Measurements from ENCODE around the gene RAB13. TPM values are rescaled to one million over a fixed set of nuclear protein-coding genes. Genes with fewer than 3 reads are reported as not detected.

Gene RAB13
- total and polyA plus RNA-seq, 2 of the 4 experiments (the other 2 are of a cell fraction) = 42.3 to 249 TPM

DNA sequence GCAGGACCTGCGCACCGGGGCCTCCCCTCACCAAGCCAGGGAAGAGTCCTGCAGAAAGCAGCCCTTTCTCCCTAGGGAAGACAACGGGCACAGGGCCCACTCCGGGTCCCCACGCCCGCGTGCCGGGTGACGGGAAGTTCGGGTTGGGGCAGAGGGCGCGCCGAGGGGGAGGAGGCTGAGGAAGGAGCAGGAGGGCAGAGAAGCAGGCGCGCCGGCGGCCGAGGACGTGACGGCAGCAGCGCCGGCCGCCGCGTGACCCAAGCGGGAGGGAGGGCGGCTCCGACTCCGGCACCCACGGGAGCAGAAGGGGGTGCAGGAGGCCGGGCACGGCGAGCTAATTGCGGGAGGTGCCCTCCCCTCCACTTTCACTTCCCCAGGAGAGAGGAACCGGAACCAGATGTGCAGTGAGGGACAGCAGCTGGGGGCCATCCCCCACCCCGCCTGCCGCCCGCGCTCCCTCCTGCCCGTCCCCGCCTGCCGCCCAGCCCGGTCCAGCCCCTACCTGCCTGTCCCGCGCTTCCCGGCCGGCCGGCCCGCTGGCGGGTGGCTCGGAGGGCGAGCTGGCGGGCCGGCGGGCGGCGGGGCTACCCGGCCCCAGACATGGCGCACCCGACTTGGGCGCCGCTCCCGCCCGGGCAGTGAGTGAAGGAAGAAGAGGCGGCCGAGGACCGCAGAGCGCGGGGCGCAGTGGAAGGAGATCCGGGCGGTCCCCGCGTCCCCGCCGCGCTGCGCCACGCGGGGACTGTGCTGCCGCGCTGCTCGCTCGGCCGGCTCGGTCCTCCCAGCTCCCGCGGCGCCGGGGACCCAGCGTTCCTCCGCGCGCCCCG is 40.1 kb downstream of the RAB13 start:
- peak overlapping the region; percentile 93 for H2BK5ac ChIP-seq (ENCODE audit: low read depth, low read length, poor library complexity, severe bottlenecking)
- ChIA-PET CTCF (interaction anchor here (0.5 to 1.3 kb wide), 5 partner anchors 11 to 64 kb away, joined by 3 to 10 read pairs (median 4); partner anchors contain the start of genes RAB13 and SLC39A1), POLR2A (ENCODE audit: unreplicated experiment) (interaction anchor here (0.6 to 1.2 kb wide), 2 partner anchors 12 to 40 kb away, joined by 3 read pairs; partner anchors contain the start of gene CRTC2)
- dilution Hi-C loops (cut with HindIII; ENCODE audit: low sequenced_read_pairs, unreplicated experiment) = no loop called here
- H3K36me3 ChIP-seq (ENCODE audit: control insufficient read depth, insufficient read depth, low read length) = peaks cover 35% of the 10 kb centered on the region
- H3K4me1 ChIP-seq (ENCODE audit: control insufficient read depth, insufficient read depth, low read length) = peaks cover 9% of the 10 kb centered on the region
- peak overlapping the region; percentile 87 for H3K4ac ChIP-seq (ENCODE audit: low read depth, low read length)
- peak overlapping the region; percentile 96 for H2AK5ac ChIP-seq (ENCODE audit: low read depth, low read length)
- H3K18ac ChIP-seq (ENCODE audit: low read depth, low read length) = peak overlapping the region; percentile 85
- H3K4me3 ChIP-seq (ENCODE audit: insufficient read depth, low read depth, low read length) = peak overlapping the region; percentile 98
- in situ Hi-C loops (cut with MboI; ENCODE audit: low sequenced_read_pairs) = loop anchor here (5.0 kb wide), 1 partner anchor 149 kb away; no protein-coding TSS in a partner anchor
- peak overlapping the region; percentile 97 for H2AFZ ChIP-seq (replicated peaks; ENCODE audit: low read length, poor library complexity)
- H4K5ac ChIP-seq (ENCODE audit: low read depth, low read length) = peak overlapping the region; percentile 86
- intact Hi-C loops (cut with micrococcal nuclease) = loop anchor here (1.0 kb wide), 2 partner anchors 125 to 149 kb away; no protein-coding TSS in a partner anchor
- 0 out of 2 replicates have a peak overlapping the region, but pooled peaks have one; percentile 25 for H2BK20ac ChIP-seq (ENCODE audit: low read depth, low read length)
- H3K79me1 ChIP-seq (ENCODE audit: low read depth in 1 of 2, low read length in 2 of 2) = peaks cover 15 to 55% of the 10 kb centered on the region in 2 experiments
- peak overlapping the region; percentile 90 to 91 for H4K8ac ChIP-seq (ENCODE audit: low read depth in 2 of 2, low read length in 2 of 2)
- peak overlapping the region; percentile 99 for H2AK9ac ChIP-seq (replicated peaks; ENCODE audit: low read depth, low read length, poor library complexity)
- H3K23ac ChIP-seq (ENCODE audit: low read depth, low read length) = peak overlapping the region; percentile 58
- no peaks in the 10 kb centered on the region for H3K27me3 ChIP-seq (ENCODE audit: control insufficient read depth, insufficient read depth, low read length)
- peak overlapping the region; percentile 52; the same call in 1 of the 2 replicates for H2BK120ac ChIP-seq (ENCODE audit: low read depth, low read length)
- ATAC-seq (ENCODE audit: low read depth) (peak; percentile 75), DNase-seq (peak; percentile 56)
- peak overlapping the region; percentile 96 for H3K14ac ChIP-seq (replicated peaks; ENCODE audit: low read depth, low read length)
- H3K27ac ChIP-seq (ENCODE audit: insufficient read depth, low read length) = peak overlapping the region; percentile 97
- H2BK15ac ChIP-seq (ENCODE audit: low read depth, low read length) = no peak overlapping the region; the same call in 2 of the 3 replicates
- BruUV-seq (replicated peaks) = no TSS peak
- peaks cover 11% of the 10 kb centered on the region for H4K20me1 ChIP-seq (ENCODE audit: insufficient read depth, low read length)
- H3K56ac ChIP-seq (ENCODE audit: extremely low read depth, insufficient read depth, low read length) = peak overlapping the region; percentile 81; the same call in 1 of the 2 replicates
- H3K9ac ChIP-seq (ENCODE audit: low read depth, low read length) = peak overlapping the region; percentile 98
- peak overlapping the region; percentile 70 for H4K91ac ChIP-seq (ENCODE audit: insufficient read depth, low read depth, low read length)
- peaks cover 18% of the 10 kb centered on the region; the same call in 1 of the 2 replicates for H3K9me1 ChIP-seq (ENCODE audit: insufficient read depth, low read length)
- H3K9me3 ChIP-seq (ENCODE audit: control insufficient read depth, insufficient read depth, low read length) = no peaks in the 10 kb centered on the region
- 0% methylated on average over 14 of the region's 95 CpGs; no CpG with 5 or more reads in 1 of the 2 experiments for WGBS, 2 experiments (ENCODE audit: extremely low coverage in 2 of 2, insufficient read length in 1 of 2)
- peak overlapping the region; percentile 100 for H3K4me2 ChIP-seq (ENCODE audit: low read depth, low read length)
- TF ChIP-seq POLR2A (IDR thresholded peaks at IDR 0.05; ENCODE audit: low read depth, low read length) (no peak), MXI1 (IDR thresholded peaks at IDR 0.05; ENCODE audit: borderline replicate concordance, low read depth, low read length) (peak; percentile 66; the same call in 1 of the 2 replicates), MAFK (IDR thresholded peaks at IDR 0.05; ENCODE audit: low read depth, low read length) (no peak), BHLHE40 (IDR thresholded peaks at IDR 0.05; ENCODE audit: low read depth, low read length) (peak; percentile 74), SMC3 (IDR thresholded peaks at IDR 0.05; ENCODE audit: low read depth, low read length) (no peak), NFE2L2 (IDR thresholded peaks at IDR 0.05; ENCODE audit: low read depth, low read length) (no peak), RAD21 (IDR thresholded peaks at IDR 0.05; ENCODE audit: low read length) (no peak), CEBPB (IDR thresholded peaks at IDR 0.05; ENCODE audit: low read depth, low read length) (no peak), ELK1 (IDR thresholded peaks at IDR 0.05; ENCODE audit: borderline replicate concordance, low read depth, low read length) (no peak), CHD1 (IDR thresholded peaks at IDR 0.05; ENCODE audit: low read depth, low read length) (0 out of 2 replicates have a peak, but pooled peaks have one; percentile 20)
- TF ChIP-seq, protein P1, sequence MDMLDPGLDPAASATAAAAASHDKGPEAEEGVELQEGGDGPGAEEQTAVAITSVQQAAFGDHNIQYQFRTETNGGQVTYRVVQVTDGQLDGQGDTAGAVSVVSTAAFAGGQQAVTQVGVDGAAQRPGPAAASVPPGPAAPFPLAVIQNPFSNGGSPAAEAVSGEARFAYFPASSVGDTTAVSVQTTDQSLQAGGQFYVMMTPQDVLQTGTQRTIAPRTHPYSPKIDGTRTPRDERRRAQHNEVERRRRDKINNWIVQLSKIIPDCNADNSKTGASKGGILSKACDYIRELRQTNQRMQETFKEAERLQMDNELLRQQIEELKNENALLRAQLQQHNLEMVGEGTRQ (IDR thresholded peaks at IDR 0.05; ENCODE audit: low read depth, low read length) = peak; percentile 82
- TF ChIP-seq, protein P2, sequence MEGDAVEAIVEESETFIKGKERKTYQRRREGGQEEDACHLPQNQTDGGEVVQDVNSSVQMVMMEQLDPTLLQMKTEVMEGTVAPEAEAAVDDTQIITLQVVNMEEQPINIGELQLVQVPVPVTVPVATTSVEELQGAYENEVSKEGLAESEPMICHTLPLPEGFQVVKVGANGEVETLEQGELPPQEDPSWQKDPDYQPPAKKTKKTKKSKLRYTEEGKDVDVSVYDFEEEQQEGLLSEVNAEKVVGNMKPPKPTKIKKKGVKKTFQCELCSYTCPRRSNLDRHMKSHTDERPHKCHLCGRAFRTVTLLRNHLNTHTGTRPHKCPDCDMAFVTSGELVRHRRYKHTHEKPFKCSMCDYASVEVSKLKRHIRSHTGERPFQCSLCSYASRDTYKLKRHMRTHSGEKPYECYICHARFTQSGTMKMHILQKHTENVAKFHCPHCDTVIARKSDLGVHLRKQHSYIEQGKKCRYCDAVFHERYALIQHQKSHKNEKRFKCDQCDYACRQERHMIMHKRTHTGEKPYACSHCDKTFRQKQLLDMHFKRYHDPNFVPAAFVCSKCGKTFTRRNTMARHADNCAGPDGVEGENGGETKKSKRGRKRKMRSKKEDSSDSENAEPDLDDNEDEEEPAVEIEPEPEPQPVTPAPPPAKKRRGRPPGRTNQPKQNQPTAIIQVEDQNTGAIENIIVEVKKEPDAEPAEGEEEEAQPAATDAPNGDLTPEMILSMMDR (conservative IDR thresholded peaks at IDR 0.05; ENCODE audit: low read depth, low read length) = no peak
